ENCODE data around the gene AUP1. TPM values are rescaled to one million over a fixed set of nuclear protein-coding genes. Genes with fewer than 3 reads are reported as not detected.
A peak's percentile ranks its signal among the peaks of the same experiment; 100 is the strongest.

The AUP1 gene
- total and polyA plus RNA-seq, 9 of the 15 experiments (the other 6 are each of a cell fraction or from before 2014, with no cell fraction given): 70.7 to 245 (median 165) TPM

DNA sequence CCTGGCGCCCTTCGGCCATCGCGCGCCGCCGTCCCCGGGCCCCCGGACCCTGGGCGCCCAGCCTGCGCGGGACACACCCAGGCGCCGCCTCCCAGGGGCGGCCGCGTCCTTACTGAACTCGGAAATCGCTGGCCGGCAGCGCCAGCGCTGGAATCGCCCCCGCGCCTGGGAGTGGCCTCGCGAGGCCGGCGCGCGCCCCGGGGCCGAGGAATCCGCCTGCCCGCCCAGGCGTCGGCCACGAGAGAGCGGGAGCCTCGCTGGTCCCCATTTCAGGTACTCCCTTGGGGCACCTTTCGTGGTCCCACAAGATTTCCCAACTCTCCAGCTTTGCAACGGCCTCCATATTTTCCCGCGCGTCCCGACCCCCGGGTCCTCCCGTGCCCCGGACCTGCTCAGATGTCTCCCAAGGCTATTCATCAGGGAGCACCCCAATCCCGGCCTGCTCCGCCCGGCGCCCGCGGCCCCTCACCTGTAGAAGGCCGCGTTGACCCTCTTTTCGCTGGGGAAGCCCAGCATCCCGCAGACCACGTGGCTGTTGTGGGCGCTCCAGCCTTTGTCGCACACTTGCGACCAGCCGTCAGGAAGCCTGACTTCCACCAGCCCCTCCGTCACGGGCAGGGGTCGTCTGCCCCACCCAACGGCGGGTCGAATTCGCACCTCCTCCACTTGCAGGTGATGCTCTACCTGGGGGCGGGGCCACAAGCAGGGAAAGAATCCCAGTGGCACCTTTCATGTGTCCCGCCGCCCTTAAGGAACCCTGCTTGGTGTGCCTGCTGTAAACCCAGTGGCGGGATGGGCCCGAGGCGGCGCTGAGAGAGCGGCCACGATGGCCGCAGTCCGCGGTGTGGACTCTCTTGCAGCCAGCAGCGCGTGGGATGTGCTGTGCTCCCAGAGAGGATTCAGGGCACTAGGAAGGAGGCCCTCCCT, 19.7 kb upstream of the AUP1 start (continued):
- TF ChIP-seq MYC (IDR thresholded peaks at IDR 0.05; ENCODE audit: low read depth, low read length) (peak; percentile 67; the same call in 1 of the 2 replicates), MYC (CRISPR knock-in tag; IDR thresholded peaks at IDR 0.05; ENCODE audit: borderline replicate concordance, low read depth) (no peak), ETV6 (IDR thresholded peaks at IDR 0.05; ENCODE audit: borderline replicate concordance in 1 of 2, low read depth in 2 of 2, low read length in 1 of 2) (no peak), ETV6 (CRISPR knock-in tag; IDR thresholded peaks at IDR 0.05; ENCODE audit: borderline replicate concordance) (no peak), PTRF (tag; IDR thresholded peaks at IDR 0.05) (no peak), ZSCAN29 (IDR thresholded peaks at IDR 0.05) (peak; percentile 41; the same call in 1 of the 2 replicates), HSF4 (CRISPR knock-in tag; IDR thresholded peaks at IDR 0.05; ENCODE audit: borderline replicate concordance) (no peak), KAT7 (CRISPR knock-in tag; IDR thresholded peaks at IDR 0.05; ENCODE audit: borderline replicate concordance) (no peak), ZNF444 (CRISPR knock-in tag; IDR thresholded peaks at IDR 0.05) (no peak), KLF1 (tag; IDR thresholded peaks at IDR 0.05) (peak; percentile 65)
- TF ChIP-seq, protein P1, sequence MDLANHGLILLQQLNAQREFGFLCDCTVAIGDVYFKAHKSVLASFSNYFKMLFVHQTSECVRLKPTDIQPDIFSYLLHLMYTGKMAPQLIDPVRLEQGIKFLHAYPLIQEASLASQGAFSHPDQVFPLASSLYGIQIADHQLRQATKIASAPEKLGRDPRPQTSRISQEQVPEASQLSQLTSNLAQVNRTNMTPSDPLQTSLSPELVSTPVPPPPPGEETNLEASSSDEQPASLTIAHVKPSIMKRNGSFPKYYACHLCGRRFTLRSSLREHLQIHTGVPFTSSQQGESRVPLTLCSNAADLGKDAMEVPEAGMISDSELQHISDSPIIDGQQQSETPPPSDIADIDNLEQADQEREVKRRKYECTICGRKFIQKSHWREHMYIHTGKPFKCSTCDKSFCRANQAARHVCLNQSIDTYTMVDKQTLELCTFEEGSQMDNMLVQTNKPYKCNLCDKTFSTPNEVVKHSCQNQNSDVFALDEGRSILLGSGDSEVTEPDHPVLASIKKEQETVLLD (IDR thresholded peaks at IDR 0.05): 0 out of 2 replicates have a peak, but pooled peaks have one; percentile 27
- TF ChIP-seq, protein P2, sequence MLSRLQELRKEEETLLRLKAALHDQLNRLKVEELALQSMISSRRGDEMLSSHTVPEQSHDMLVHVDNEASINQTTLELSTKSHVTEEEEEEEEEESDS (CRISPR knock-in tag; IDR thresholded peaks at IDR 0.05): no peak

Data from K562 (cell line).